ENCODE measurements around the gene FOXP4. TPM values are rescaled to one million over a fixed set of nuclear protein-coding genes. Genes with fewer than 3 reads are reported as not detected.

FOXP4 gene
- total RNA-seq, 3 donors from 2014 or later: 5.1 to 11.0 (median 5.6) TPM

DNA sequence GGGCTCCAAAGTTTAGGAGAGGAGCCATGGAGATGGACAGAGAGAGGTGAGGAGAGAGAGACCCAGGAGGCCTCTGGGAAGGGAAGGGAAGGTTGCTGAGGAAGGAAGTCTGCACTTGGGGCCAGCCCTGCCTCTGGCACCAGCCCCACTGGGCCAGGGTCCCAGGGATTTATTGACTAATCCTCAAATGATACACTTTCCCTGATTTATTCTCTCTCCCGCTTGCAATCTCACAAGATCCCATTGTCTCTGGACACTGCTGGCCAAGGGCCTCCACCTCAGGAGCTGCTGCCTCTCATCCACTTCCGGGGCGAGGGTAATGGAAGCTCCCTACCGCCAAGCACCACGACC is 43.6 kb upstream of the FOXP4 start:
- no peaks in the 10 kb centered on the region for H3K36me3 ChIP-seq
- H3K27me3 ChIP-seq: no peaks in the 10 kb centered on the region
- intact Hi-C loops (cut with DNase I; ENCODE audit: low total_unique reads): no loop called here
- H3K9me3 ChIP-seq: no peaks in the 10 kb centered on the region
- H3K4me3 ChIP-seq: peak overlapping the region in 1 of 3 donors; percentile 74
- DNase-seq (ENCODE audit: low spot score in 2 of 2): no peak
- H3K27ac ChIP-seq: peak overlapping the region; percentile 78 to 84
- TF ChIP-seq POLR2AphosphoS5 (IDR thresholded peaks at IDR 0.05) (no peak), CTCF (IDR thresholded peaks at IDR 0.05) (no peak), POLR2A (IDR thresholded peaks at IDR 0.05) (no peak)
- peaks cover 3 to 7% of the 10 kb centered on the region in 2 donors for H3K4me1 ChIP-seq

GRCh38 chr6:41502917-41503671 is 43.1 kb upstream of the FOXP4 start:
- TF ChIP-seq POLR2AphosphoS5 (IDR thresholded peaks at IDR 0.05): no peak
- TF ChIP-seq CTCF (IDR thresholded peaks at IDR 0.05): no peak
- TF ChIP-seq POLR2A (IDR thresholded peaks at IDR 0.05): no peak
- no peaks in the 10 kb centered on the region for H3K27me3 ChIP-seq
- intact Hi-C loops (cut with DNase I; ENCODE audit: low total_unique reads): no loop called here

GRCh38 chr6:41503827-41504465 is 42.2 kb upstream of the FOXP4 start:
- Histone ChIP-seq H3K36me3 (no peaks in the 10 kb centered on the region), H3K4me1 (peaks cover under 1 to 7% of the 10 kb centered on the region in 2 donors), H3K27ac (peak overlapping the region; percentile 89 to 94), H3K4me3 (peak overlapping the region; percentile 34 to 74 (median 51)), H3K27me3 (no peaks in the 10 kb centered on the region), H3K9me3 (no peaks in the 10 kb centered on the region)
- intact Hi-C loops (cut with DNase I; ENCODE audit: low total_unique reads): no loop called here
- no peak for TF ChIP-seq CTCF (IDR thresholded peaks at IDR 0.05)
- no peak for TF ChIP-seq POLR2A (IDR thresholded peaks at IDR 0.05)
- TF ChIP-seq POLR2AphosphoS5 (IDR thresholded peaks at IDR 0.05): no peak
- DNase-seq (ENCODE audit: low spot score in 2 of 2): peak in 1 of 2 donors; percentile 36

More at GRCh38 chr6:41502917-41503671, 43.1 kb upstream of the FOXP4 start:
- peak overlapping the region; percentile 78 to 84 for H3K27ac ChIP-seq
- peak overlapping the region in 2 of 3 donors; percentile 51 to 74 for H3K4me3 ChIP-seq
- H3K4me1 ChIP-seq: peaks cover 3 to 7% of the 10 kb centered on the region in 2 donors
- DNase-seq (ENCODE audit: low spot score in 2 of 2): peak in 1 of 2 donors; percentile 31
- H3K36me3 ChIP-seq: no peaks in the 10 kb centered on the region
- H3K9me3 ChIP-seq: no peaks in the 10 kb centered on the region

DNA sequence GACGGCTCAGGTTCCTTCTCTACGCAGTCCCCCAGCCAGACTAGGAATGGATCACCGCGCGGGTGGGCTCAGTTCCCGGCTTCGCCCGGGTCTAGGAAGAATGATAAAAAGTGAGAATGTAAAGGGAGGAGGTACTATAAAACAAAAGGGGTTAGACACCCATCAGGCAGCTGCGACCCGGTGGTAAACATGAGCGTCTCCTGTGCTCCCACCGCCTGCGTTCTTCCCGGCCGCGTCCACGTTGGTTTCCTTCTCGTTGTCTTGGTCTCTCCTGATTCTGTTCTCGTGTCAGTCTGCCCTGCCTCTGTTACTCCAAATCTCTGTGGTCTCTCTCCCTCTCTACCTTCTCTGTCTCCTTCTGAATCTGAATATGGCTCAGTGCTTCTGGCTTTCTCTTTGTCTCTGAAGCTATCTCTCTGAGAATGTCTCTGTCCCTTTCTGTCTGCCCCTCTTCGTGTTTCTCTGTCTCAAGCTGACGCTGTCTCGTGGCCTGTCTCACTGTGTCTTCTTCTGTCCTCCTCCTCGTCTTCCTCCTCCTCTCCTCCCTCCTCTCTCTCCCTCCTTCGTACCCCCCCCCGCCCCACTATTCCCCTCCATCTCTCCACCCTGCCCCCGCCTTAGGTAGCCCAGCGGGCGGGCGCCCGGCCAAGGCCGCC is 41.6 kb upstream of the FOXP4 start:
- no peak for TF ChIP-seq POLR2A (IDR thresholded peaks at IDR 0.05)
- TF ChIP-seq POLR2AphosphoS5 (IDR thresholded peaks at IDR 0.05): no peak
- no peak for TF ChIP-seq CTCF (IDR thresholded peaks at IDR 0.05)
- intact Hi-C loops (cut with DNase I; ENCODE audit: low total_unique reads): no loop called here
- no peak for DNase-seq (ENCODE audit: low spot score in 2 of 2)
- peak overlapping the region; percentile 89 to 94 for H3K27ac ChIP-seq
- no peaks in the 10 kb centered on the region for H3K9me3 ChIP-seq
- no peaks in the 10 kb centered on the region for H3K27me3 ChIP-seq
- no peaks in the 10 kb centered on the region for H3K36me3 ChIP-seq
- peak overlapping the region; percentile 34 to 74 (median 51) for H3K4me3 ChIP-seq
- peaks cover 0 to 7% of the 10 kb centered on the region in 2 donors for H3K4me1 ChIP-seq

Measured in breast epithelium (tissue), 4 donors.